Measurements from ENCODE around the gene FGFR4.

The FGFR4 gene

DNA sequence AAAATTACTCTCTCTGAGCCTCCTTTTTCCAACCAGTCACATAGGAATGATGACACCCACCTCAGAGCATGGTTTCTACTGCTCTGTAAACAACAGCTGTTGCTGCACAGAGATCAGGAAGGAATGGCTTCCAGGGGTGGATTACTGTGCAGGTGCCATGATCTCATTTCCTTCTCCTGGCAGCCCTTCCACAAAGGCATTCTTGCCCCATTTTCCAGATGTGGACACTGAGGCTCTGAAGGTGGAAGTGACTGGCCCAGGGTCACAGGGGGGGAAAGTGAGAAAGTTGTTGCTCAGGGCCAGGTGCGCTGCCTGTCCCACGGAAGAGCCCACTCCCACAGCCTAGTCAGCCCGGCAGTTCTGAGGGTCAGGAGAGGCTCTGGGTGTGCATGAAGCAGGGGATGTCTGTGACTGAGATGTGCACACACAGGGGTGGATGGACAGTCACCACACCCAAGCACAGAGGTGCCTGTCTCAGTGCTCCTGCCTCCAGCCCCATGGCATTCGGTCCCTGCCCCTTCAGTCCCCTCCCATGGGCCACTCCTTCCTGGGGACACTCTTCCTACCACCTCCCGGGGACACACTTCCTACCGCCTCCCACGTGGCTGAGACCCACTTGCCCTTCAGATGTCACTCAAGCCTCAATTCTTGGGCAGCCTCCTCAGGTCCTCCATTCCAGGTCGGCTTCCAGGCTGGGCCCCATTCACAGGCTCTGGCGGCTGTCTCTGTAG is 17.0 kb downstream of the FGFR4 start:
- DNase-seq = no peak

GRCh38 chr5:177105691-177106476 is 19.2 kb downstream of the FGFR4 start:
- DNase-seq = no peak

GRCh38 chr5:177107159-177107558 is 20.4 kb downstream of the FGFR4 start:
- no peak for DNase-seq

DNA sequence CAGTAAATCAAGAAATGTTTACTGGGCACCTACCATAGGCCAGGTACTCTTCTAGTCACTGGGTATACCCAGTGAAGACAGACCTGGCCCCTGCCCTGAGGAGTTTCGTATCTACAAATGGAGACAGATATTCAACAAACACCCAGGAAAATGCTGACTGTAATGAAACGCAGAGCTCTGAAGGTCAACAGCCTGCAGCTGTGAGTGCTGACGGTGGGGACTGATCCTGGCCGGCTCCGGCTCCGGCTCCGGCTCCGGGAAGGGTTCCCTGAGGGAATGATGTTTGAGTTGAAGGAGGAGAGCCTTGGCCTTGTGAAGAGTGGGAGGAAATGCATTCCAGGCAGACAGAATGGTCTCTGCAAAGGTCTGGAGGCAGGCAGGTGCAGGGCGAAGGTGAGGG is 23.1 kb downstream of the FGFR4 start:
- DNase-seq = no peak

DNA sequence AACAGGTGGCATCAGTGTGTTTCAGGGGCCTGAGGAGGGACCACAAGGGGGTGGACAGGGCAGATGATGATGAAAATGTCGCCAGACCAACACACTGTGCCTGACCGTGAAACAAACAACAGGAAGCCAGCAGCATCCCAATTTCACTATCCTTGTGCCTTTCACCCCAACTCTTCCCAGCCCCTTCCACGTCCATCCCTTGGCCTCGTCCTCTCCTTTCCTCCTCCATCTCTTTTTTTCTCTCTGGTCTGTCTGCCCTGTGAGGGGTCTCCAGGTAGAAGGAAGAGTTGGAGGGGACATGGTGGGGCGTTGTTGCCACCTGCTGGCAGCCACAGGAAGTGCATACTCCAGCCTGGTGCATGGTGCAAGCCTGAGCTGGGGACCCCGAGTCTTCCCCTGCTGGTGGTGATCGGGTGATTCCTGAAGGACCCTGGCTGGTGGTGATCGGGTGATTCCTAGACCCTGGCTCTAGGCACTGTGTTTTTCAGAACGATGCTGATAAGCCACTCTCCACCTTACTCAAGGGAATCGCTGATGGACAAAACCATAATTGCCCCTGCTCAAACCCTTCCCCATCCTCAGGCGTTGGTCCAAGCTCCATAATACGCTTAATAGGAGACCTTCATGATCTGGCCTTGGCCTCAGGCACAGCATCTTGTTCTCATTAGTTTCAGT is 25.1 kb downstream of the FGFR4 start:
- DNase-seq = peak; percentile 36

- no peak for DNase-seq
Measured at GRCh38 chr5:177112589-177113220, 26.0 kb downstream of the FGFR4 start.

DNA sequence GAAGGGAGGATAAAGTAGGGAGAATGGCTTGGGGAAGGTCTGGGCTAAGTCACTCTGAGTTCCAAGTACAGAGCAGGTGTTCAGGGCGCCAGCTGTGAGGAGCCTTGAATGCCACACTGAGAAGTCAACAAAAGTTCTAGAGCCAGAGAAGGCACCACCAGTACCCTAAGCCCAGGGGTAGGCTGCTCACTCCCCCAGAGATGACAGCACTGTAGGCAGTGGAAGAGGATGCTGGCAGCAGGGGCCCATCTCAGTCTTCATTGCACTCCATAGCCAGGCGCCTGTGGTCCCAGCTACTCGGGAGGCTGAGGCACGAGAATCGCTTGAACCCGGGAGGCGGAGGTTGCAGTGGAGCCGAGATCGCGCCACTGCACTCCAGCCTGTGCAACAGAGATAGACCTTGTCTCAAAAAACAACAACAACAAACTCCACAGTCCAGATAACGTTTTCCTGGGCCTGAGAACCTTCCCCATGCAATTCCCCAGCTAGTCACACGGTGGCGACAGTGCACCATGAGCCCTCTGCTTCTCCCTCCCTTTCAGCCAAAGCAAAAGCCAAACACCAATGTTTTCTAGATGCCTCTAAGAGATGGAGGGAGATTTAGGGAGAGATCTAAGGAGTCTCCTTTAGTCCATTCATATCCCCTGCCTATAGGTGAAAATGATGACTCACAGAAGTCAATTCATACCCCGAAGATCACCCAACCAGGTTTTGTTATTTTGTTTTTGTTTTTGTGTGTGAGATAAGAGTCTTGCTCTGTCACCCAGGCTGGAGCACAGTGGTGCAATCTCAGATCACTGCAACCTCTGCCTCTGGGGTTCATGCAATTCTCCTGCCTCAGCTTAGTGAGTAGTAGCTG is 27.1 kb downstream of the FGFR4 start:
- peak; percentile 45 for DNase-seq

- no peak for DNase-seq
Measured at GRCh38 chr5:177116631-177117373, 30.1 kb downstream of the FGFR4 start.

- DNase-seq = no peak
Measured at GRCh38 chr5:177117441-177118045, 30.8 kb downstream of the FGFR4 start.

GRCh38 chr5:177122566-177122965 is 35.9 kb downstream of the FGFR4 start:
- no peak for DNase-seq

DNA sequence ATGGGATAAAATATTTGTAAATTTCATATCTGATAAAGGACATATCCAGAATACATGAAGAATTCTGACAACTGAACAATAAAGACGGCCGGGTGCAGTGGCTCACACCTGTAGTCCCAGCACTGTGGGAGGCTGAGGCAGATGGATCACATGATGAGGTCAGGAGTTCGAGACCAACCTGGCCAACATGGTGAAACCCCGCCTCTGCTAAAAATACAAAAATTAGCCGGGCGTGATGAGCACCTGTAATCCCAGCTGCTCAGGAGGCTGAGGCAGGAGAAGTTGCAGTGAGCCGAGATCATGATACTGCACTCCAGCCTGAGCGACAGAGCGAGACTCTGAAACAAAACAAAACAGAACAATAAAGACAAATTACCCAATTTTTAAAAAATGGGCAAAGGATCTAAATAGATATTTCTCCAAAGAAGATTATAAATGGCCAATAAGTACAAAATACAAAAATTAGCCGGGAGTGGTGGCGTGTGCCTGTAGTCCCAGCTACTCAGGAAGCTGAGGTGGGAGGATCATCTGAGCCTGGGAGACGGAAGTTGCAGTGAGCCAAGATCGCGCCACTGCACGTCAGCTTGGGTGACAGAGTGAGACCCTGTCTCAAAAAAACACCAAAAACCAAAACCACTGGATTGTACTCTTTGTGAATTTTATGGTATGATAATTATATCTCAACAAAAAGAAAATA is 37.2 kb downstream of the FGFR4 start:
- DNase-seq = no peak

- no peak for DNase-seq
Measured at GRCh38 chr5:177124486-177124991, 37.8 kb downstream of the FGFR4 start.

GRCh38 chr5:177126771-177127170 is 40.1 kb downstream of the FGFR4 start:
- no peak for DNase-seq

DNA sequence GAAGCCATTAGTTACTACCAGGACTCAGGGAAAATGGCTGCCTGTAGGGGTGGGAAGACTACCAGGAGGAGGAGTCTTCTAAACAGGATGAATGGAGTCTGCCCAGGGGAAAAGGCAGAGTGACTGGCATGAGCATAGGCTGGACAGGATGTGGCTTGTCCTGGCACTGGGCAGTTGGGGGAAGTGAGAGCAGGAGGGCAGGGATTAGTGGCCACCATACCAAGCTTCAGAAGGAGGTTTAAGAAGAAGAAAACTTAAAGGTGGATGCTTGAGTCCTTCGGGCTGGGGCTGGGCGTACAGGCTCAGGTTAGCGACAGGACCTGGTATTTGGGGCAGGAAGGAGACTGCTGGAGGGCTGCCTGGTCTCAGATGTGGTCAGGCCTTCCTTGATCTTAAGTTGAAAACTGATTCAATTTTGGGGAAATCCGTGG is 41.9 kb downstream of the FGFR4 start:
- DNase-seq = no peak

DNA sequence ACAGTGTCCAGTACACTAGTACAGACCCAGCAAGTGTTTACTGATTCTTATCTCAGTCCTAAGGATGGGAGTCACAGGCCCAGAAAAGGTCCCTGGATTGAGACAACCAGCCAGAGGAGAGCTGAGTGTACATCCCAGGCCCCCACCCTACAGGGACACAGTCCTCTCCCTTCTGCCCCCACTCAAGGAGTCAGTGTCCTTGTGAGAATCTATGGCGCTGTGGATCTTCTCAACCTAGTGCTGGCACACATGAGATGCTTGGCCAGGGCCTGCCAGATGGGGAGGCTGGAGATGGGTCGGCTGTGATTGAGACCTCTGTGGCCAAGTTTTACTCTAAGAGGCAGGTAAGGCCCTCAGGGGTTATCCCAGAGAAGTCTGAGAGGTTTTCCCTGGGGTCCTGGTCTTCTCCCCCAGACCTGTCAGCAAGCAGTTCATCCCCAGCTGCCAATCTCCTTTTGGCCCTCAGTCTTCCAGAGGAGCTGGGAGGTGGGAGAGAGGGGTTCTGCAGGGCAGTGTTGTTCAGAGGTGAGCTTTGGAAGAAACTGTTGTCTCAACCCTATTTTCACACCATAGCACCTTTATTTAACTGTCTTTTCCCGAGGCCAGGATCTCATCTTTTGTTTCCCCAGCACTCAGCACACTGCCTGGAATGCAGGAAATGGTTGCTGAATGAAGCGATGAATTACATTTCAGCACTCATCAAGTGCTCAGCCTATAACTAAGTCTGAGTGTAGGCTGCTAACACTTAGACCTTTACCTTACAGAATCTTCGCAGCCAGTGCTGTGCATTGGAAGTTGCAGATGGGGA is 43.7 kb downstream of the FGFR4 start:
- no peak for DNase-seq

DNA sequence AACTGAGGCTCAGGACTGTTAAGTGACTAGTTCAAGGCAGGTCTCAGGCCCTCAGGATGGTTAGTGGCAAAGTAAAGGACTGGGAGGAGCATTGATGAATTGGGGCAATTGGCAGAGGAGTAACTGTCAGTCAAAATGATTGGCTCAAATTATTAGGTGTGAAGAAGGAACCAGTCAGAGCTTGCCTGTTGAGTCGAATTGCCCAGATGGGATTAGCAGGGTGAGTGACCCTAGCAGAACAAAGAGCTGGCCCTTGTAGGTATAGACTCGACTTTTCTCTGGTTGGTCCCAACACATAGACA is 44.3 kb downstream of the FGFR4 start:
- DNase-seq = no peak

DNA sequence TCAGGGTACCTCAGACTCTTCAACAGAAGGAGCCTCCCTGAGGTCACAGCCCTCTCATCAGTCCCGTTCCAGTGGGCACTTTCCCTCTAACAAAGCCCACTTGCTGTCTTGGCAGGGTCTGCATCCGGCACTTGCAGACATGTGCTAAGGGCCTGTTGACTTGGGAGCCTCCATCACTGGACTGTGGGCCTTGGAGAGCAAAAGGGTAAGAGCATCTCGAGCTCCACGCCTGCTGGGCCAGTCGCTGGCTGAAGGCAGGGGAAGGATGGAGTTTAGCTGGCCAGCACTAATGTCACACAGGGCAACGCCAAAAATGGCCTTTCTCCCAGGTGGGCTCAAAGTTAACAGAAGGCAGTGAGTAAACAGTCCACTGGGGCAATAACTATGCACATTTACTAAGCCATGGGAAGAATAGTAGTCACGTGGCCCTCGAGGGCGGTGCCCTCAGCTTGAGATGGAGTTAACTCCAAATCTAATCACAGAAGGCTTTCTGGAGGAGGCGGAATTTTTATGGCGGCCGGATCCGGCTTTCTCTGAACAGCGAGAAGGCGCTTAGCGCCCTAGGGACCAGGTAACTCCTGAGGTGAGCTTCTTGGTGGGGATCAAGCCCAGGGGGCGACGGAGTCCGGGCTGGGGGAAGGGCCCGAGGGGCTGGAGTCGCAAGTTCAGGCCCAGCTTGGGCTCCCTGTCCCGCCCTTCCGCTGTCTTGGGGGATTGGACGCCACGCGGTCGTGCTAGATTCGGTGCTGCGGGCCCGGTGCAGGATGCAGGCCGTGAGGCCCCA is 44.8 kb downstream of the FGFR4 start:
- no peak for DNase-seq

Measured in NCI-H446 treated with DMSO at 0.1 percent for 48 hours (cell line).